ENCODE measurements around the gene RPS6KA2. TPM values are rescaled to one million over a fixed set of nuclear protein-coding genes. Genes with fewer than 3 reads are reported as not detected.

Gene RPS6KA2
- polyA plus RNA-seq, 1 experiment, result 70.9 TPM

DNA sequence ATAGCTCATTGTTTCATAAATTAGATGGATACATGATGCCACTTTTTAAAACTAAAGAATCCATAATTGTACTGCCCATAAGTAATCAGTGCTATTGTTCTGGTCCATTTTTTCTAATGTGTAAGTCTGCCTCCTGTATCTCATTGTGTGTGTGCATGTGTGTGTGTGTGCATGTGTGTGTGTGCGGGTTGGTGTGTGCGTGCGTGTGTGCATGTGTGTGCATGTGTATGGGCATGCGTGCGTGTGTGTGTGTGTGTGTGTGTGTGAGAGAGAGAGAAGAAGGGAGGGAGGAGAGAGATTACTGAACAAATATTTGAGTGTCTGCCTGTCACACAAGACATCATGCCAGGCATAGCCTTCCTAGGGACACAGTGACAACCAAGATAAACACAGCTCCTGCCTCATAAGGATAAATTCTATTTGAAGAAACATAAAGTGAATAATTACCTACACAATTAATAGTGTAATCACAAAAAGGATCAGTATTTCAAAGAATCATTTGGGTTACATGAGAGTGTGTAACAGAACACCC lies 33.2 kb upstream of the RPS6KA2 start:
- TF ChIP-seq, protein P1, sequence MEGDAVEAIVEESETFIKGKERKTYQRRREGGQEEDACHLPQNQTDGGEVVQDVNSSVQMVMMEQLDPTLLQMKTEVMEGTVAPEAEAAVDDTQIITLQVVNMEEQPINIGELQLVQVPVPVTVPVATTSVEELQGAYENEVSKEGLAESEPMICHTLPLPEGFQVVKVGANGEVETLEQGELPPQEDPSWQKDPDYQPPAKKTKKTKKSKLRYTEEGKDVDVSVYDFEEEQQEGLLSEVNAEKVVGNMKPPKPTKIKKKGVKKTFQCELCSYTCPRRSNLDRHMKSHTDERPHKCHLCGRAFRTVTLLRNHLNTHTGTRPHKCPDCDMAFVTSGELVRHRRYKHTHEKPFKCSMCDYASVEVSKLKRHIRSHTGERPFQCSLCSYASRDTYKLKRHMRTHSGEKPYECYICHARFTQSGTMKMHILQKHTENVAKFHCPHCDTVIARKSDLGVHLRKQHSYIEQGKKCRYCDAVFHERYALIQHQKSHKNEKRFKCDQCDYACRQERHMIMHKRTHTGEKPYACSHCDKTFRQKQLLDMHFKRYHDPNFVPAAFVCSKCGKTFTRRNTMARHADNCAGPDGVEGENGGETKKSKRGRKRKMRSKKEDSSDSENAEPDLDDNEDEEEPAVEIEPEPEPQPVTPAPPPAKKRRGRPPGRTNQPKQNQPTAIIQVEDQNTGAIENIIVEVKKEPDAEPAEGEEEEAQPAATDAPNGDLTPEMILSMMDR (IDR thresholded peaks at IDR 0.05; ENCODE audit: low read depth, low read length), result no peak
- Histone ChIP-seq H3K9me3 (ENCODE audit: control insufficient read depth, insufficient read depth, low read length) (no peaks in the 10 kb centered on the region; the same call in 1 of the 2 replicates), H3K27ac (ENCODE audit: low read depth, low read length) (no peak overlapping the region), H3K4me3 (ENCODE audit: low read depth, low read length) (no peak overlapping the region), H3K27me3 (ENCODE audit: control insufficient read depth, insufficient read depth, low read length) (peaks cover 32% of the 10 kb centered on the region)
- CTCF ChIA-PET, result no interaction called here
- no peak for DNase-seq (ENCODE audit: low read depth, low spot score)
- POLR2A ChIA-PET, result no interaction called here

GRCh38 chr6:166659581-166659980 lies 32.5 kb upstream of the RPS6KA2 start:
- CTCF ChIA-PET, result no interaction called here
- H3K4me3 ChIP-seq (ENCODE audit: low read depth, low read length), result no peak overlapping the region
- DNase-seq (ENCODE audit: low read depth, low spot score), result no peak
- no peak overlapping the region for H3K27ac ChIP-seq (ENCODE audit: low read depth, low read length)
- TF ChIP-seq, protein P1 (IDR thresholded peaks at IDR 0.05; ENCODE audit: low read depth, low read length), result no peak
- no peaks in the 10 kb centered on the region; the same call in 1 of the 2 replicates for H3K9me3 ChIP-seq (ENCODE audit: control insufficient read depth, insufficient read depth, low read length)
- POLR2A ChIA-PET, result no interaction called here
- H3K27me3 ChIP-seq (ENCODE audit: control insufficient read depth, insufficient read depth, low read length), result peaks cover 27% of the 10 kb centered on the region

GRCh38 chr6:166658792-166659150 lies 31.7 kb upstream of the RPS6KA2 start:
- H3K9me3 ChIP-seq (ENCODE audit: control insufficient read depth, insufficient read depth, low read length), result no peaks in the 10 kb centered on the region; the same call in 1 of the 2 replicates
- no peak overlapping the region for H3K4me3 ChIP-seq (ENCODE audit: low read depth, low read length)
- POLR2A ChIA-PET, result no interaction called here
- H3K27ac ChIP-seq (ENCODE audit: low read depth, low read length), result no peak overlapping the region
- CTCF ChIA-PET, result no interaction called here
- no peak for DNase-seq (ENCODE audit: low read depth, low spot score)
- TF ChIP-seq, protein P1 (IDR thresholded peaks at IDR 0.05; ENCODE audit: low read depth, low read length), result no peak
- H3K27me3 ChIP-seq (ENCODE audit: control insufficient read depth, insufficient read depth, low read length), result peaks cover 32% of the 10 kb centered on the region

DNA sequence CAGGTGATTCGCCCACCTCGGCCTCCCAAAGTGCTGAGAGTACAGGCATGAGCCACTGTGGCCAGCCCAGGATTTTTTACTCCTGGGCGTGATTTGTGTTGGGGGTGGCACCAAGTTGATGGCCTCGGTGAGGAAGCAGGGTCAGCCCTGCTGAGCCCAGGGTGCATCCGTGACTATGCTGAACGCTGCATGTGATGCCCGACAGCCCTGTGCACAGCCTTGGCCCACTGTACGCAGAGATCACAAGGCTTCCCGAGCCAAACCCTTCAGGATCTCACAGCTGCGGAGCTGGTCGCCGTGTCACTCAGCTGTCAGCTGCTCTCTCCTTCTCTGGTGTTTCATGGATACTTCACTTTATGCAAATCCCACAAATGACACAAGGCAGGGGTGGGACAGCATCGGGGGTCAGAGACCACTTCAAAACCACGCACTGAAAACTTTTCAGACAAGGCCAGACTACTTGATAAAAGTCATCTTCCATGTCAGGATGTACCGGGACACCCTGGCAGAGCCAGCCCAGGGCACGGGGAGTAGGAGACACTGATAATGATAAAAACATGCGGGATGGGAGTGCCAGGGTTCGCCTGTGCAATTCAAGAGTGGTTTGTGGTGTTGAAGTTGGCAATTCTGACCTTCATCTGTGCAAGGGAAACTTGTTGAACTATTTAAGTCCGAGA lies 31.2 kb upstream of the RPS6KA2 start:
- Histone ChIP-seq H3K9me3 (ENCODE audit: control insufficient read depth, insufficient read depth, low read length) (no peaks in the 10 kb centered on the region; the same call in 1 of the 2 replicates), H3K27ac (ENCODE audit: low read depth, low read length) (no peak overlapping the region), H3K4me3 (ENCODE audit: low read depth, low read length) (no peak overlapping the region), H3K27me3 (ENCODE audit: control insufficient read depth, insufficient read depth, low read length) (peaks cover 30% of the 10 kb centered on the region)
- CTCF ChIA-PET, result no interaction called here
- DNase-seq (ENCODE audit: low read depth, low spot score), result no peak
- POLR2A ChIA-PET, result no interaction called here
- TF ChIP-seq, protein P1 (IDR thresholded peaks at IDR 0.05; ENCODE audit: low read depth, low read length), result no peak

DNA sequence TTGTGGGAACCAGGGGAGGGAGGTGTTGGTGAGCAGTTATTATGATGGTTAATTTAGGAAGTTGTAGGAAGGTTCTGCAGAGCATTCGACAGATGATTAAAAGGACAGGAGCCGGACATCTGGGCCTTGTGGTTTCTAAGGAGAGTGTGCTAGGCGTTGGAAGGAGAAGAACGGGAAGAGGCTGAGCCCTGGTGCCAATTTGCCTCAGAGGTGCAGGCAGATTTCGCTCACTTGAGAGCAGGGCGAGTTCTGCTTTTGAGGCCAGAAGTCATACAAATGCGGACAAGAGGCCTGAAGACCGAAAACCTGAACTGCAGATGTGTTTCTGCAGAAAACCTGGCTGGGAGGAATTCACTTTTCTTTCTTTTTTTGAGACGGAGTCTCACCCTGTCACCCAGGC lies 30.5 kb upstream of the RPS6KA2 start:
- DNase-seq (ENCODE audit: low read depth, low spot score), result no peak
- ChIA-PET POLR2A (no interaction called here), CTCF (interaction anchor here (0.6 to 0.7 kb wide), 2 partner anchors 117 to 880 kb away, joined by 3 read pairs; no protein-coding TSS in a partner anchor)
- no peaks in the 10 kb centered on the region; the same call in 1 of the 2 replicates for H3K9me3 ChIP-seq (ENCODE audit: control insufficient read depth, insufficient read depth, low read length)
- no peak overlapping the region for H3K27ac ChIP-seq (ENCODE audit: low read depth, low read length)
- no peak overlapping the region; the same call in 1 of the 2 replicates for H3K4me3 ChIP-seq (ENCODE audit: low read depth, low read length)
- peaks cover 27% of the 10 kb centered on the region for H3K27me3 ChIP-seq (ENCODE audit: control insufficient read depth, insufficient read depth, low read length)
- TF ChIP-seq, protein P1 (IDR thresholded peaks at IDR 0.05; ENCODE audit: low read depth, low read length), result no peak

Measured in AG04450 (cell line).